GM12878 (cell line): Measurements from ENCODE around the gene TXNRD1. TPM values are rescaled to one million over a fixed set of nuclear protein-coding genes. Genes with fewer than 3 reads are reported as not detected.
A peak's percentile ranks its signal among the peaks of the same experiment; 100 is the strongest.

ENCODE experiments used
- ATAC-seq: fragments of 200-7000 bp; cut with Tn5 transposase; 3 replicates; pipeline ENCODE4 v1.9.1; 2020; ENCODE audit warnings: mild to moderate bottlenecking, moderate library complexity
- BruUV-seq: library from RNA; stranded (reverse); fragments of 400-500 nt; replicated peaks from 2 replicates; lab custom pipeline; 2021; lab: Mats Ljungman, UMichigan
- CTCF ChIA-PET: fragments of 300-600 bp; sonication (Branson Sonifier 250); formaldehyde crosslinking; extraction: SDS; loops from one replicate; lab custom pipeline; 2021; ENCODE audit warnings: inconsistent platforms; lab: Yijun Ruan, JAX
- POLR2A ChIA-PET: fragments of 350-600 bp; formaldehyde crosslinking; extraction: SDS; loops from one replicate; lab custom pipeline; 2021; ENCODE audit warnings: inconsistent platforms; lab: Charles Lee
- RAD21 ChIA-PET: fragments of 300-600 bp; sonication (Branson Sonifier 250); formaldehyde crosslinking; loops from one replicate; lab custom pipeline; 2023; ENCODE audit warnings: antibody characterized with exemption; ENCODE audit not compliant: unreplicated experiment; lab: Charles Lee
- SMC1A ChIA-PET: fragments of 300-600 bp; sonication (Branson Sonifier 250); formaldehyde crosslinking; loops from one replicate; lab custom pipeline; 2023; ENCODE audit not compliant: unreplicated experiment, uncharacterized antibody; lab: Charles Lee
- DNase-seq: peaks from one replicate; pipeline ENCODE4 v3.0.0-alpha.2; 2011; ENCODE audit warnings: low read depth, low spot score
- FAIRE-seq: peaks from 3 replicates; lab custom pipeline; 2011; peaks lifted over from hg19 to GRCh38; lab: Jason Lieb, UNC
- H2AFZ ChIP-seq: 2 replicates; pipeline ENCODE4 v1.6.0; 2011; ENCODE audit warnings: low read depth, low read length, control low read depth; ENCODE audit not compliant: control insufficient read depth
- H3K27ac ChIP-seq: 2 replicates; pipeline ENCODE4 v1.5.1; 2011; ENCODE audit warnings: control low read depth; ENCODE audit not compliant: control insufficient read depth, insufficient read depth
- H3K27me3 ChIP-seq, 2 experiments: replicated peaks in 1 of 2; 2 replicates each; pipeline versions ENCODE4 v1.6.0 to v1.6.1; 2011; ENCODE audit warnings: low read length in 1 of 2; ENCODE audit not compliant: control insufficient read depth in 2 of 2, insufficient read depth in 2 of 2
- H3K36me3 ChIP-seq, 2 experiments: 2 replicates each; pipeline ENCODE4 v1.5.1; 2011; ENCODE audit warnings: low read length in 1 of 2; ENCODE audit not compliant: control insufficient read depth in 2 of 2, insufficient read depth in 2 of 2
- H3K4me1 ChIP-seq: 2 replicates; pipeline ENCODE4 v1.6.1; 2011; ENCODE audit warnings: mild to moderate bottlenecking, low read length, moderate library complexity, mixed read lengths; ENCODE audit not compliant: control insufficient read depth, insufficient read depth
- H3K4me2 ChIP-seq: 2 replicates; pipeline ENCODE4 v1.6.0; 2011; ENCODE audit warnings: control low read depth; ENCODE audit not compliant: control insufficient read depth, insufficient read depth
- H3K4me3 ChIP-seq: fragments of 200-600 bp; sonication (generic); 2 replicates; pipeline ENCODE4 v1.5.1; 2016
- H3K79me2 ChIP-seq: 2 replicates; pipeline ENCODE4 v1.6.0; 2011; ENCODE audit warnings: low read length; ENCODE audit not compliant: control insufficient read depth, insufficient read depth
- H3K9ac ChIP-seq: 2 replicates; pipeline ENCODE4 v1.8.0; 2011; ENCODE audit warnings: low read length, control low read depth, mixed read lengths; ENCODE audit not compliant: control insufficient read depth, insufficient read depth
- H3K9me3 ChIP-seq: replicated peaks from 3 replicates; pipeline ENCODE4 v1.5.1; 2011; ENCODE audit warnings: mild to moderate bottlenecking, low read length; ENCODE audit not compliant: control insufficient read depth, insufficient read depth
- H4K20me1 ChIP-seq: 2 replicates; pipeline ENCODE4 v1.6.0; 2011; ENCODE audit not compliant: control insufficient read depth, insufficient read depth
- BHLHE40 ChIP-seq, 2 experiments: fragments of 450-650 bp in 1 of 2; IDR thresholded peaks; 2 replicates each; pipeline ENCODE4 v1.6.1; 2011 to 2017; ENCODE audit warnings: low read depth in 2 of 2, borderline replicate concordance in 1 of 2, improper control_type of control experiment in 1 of 2, low read length in 1 of 2, mild to moderate bottlenecking in 1 of 2
- BRCA1 ChIP-seq: IDR thresholded peaks from 2 replicates; pipeline ENCODE4 v1.6.1; 2011; ENCODE audit warnings: low read depth, low read length, improper control_type of control experiment
- CEBPB ChIP-seq, 2 experiments: fragments of 150-350 bp in 1 of 2; IDR thresholded peaks; 2 replicates each; pipeline ENCODE4 v1.6.1; 2012 to 2014; ENCODE audit warnings: low read depth in 2 of 2, low read length in 2 of 2, borderline replicate concordance in 1 of 2, inconsistent platforms in 1 of 2
- EED ChIP-seq: sonication (generic); IDR thresholded peaks from 2 replicates; pipeline ENCODE4 v1.6.1; 2016; ENCODE audit warnings: antibody characterized with exemption, low read depth
- FOXK2 ChIP-seq: fragments of 450-650 bp; IDR thresholded peaks from 2 replicates; pipeline ENCODE4 v1.6.1; 2017; ENCODE audit warnings: mild to moderate bottlenecking, moderate library complexity
- HDGF ChIP-seq: fragments of 450-650 bp; IDR thresholded peaks from 2 replicates; pipeline ENCODE4 v1.6.1; 2016; ENCODE audit warnings: antibody characterized with exemption
- MYB ChIP-seq: fragments of 150-350 bp; IDR thresholded peaks from 2 replicates; pipeline ENCODE4 v1.6.1; 2014; ENCODE audit warnings: mild to moderate bottlenecking, low read depth, low read length, borderline replicate concordance
- RAD51 ChIP-seq: fragments of 450-650 bp; IDR thresholded peaks from 2 replicates; pipeline ENCODE4 v1.6.1; 2016; ENCODE audit warnings: moderate library complexity, mild to moderate bottlenecking, inconsistent platforms
- RELA ChIP-seq: fragments of 450-650 bp; IDR thresholded peaks from 2 replicates; pipeline ENCODE4 v1.8.0; 2014; ENCODE audit warnings: borderline replicate concordance; ENCODE audit not compliant: partially characterized antibody
- SP1 ChIP-seq: IDR thresholded peaks from one replicate; pipeline ENCODE4 v1.6.1; 2011; ENCODE audit warnings: low read depth, low read length
- SPI1 ChIP-seq: IDR thresholded peaks from 2 replicates; pipeline ENCODE4 v1.6.1; 2011; ENCODE audit warnings: low read depth, mild to moderate bottlenecking, low read length, moderate library complexity, borderline replicate concordance; ENCODE audit not compliant: insufficient read depth
- TBL1XR1 ChIP-seq: IDR thresholded peaks from 2 replicates; pipeline ENCODE4 v1.6.1; 2012; ENCODE audit warnings: low read depth, low read length, improper control_type of control experiment
- WGBS: methylation state at CpG from one replicate; pipeline ENCODE4 v1.1.6; 2016; ENCODE audit warnings: low lambda C conversion rate; ENCODE audit not compliant: insufficient replicate concordance, insufficient coverage; ENCODE audit errors: missing lambda C conversion rate; 5-methylcytosine and 5-hydroxymethylcytosine counted together
- in situ Hi-C: fragments of 300-500 bp; cut with MboI; formaldehyde crosslinking; loops from 9 replicates; pipeline ENCODE4 v1.14.3; 2018; ENCODE audit warnings: mixed read lengths
- intact Hi-C: fragments of 100-400 bp; cut with micrococcal nuclease; formaldehyde crosslinking; loops from one replicate; pipeline ENCODE4 v1.14.2; 2022; ENCODE audit not compliant: unreplicated experiment
- polyA plus RNA-seq, 11 experiments: library from polyadenylated mRNA; depleted of rRNA in 4 of 11; unstranded in 6 of 11; stranded (reverse) in 5 of 11; fragments of >200 nt; fragmentation: Nextera tagmentation in 4 of 11; fragmentation: Illumina TruSeq in 1 of 11; extraction: Ambion mirVana in 4 of 11; extraction: Trizol in 1 of 11; gene quantifications; 1 replicate in 1 of 11; 2 replicates in 10 of 11; pipeline versions ENCODE4 v1.2.1 to v1.2.3, GENCODE V29; 2011 to 2016; ENCODE audit warnings: inconsistent platforms in 2 of 11, missing spikeins in 2 of 11, low read depth in 1 of 11
- total RNA-seq, 4 experiments: library from RNA; depleted of rRNA in 3 of 4; stranded (reverse); fragments of >200 nt in 3 of 4; fragmentation: Illumina TruSeq in 1 of 4; extraction: Trizol in 1 of 4; gene quantifications; 2 replicates each; pipeline versions ENCODE4 v1.2.1 to v1.2.3, GENCODE V29; 2013 to 2021
- TF ChIP-seq, protein P1 (sequence below): fragments of 450-650 bp; IDR thresholded peaks from 2 replicates; pipeline ENCODE4 v1.6.1; 2017; ENCODE audit warnings: mild to moderate bottlenecking
- TF ChIP-seq, protein P2 (sequence below): fragments of 450-650 bp; formaldehyde crosslinking; IDR thresholded peaks from 2 replicates; pipeline ENCODE4 v1.4.0; 2022; ENCODE audit warnings: mild to moderate bottlenecking, moderate library complexity

TXNRD1 gene
- total and polyA plus RNA-seq, 10 of the 15 experiments (the other 5 are each of a cell fraction or from before 2014, with no cell fraction given), result 52.6 to 84.6 (median 67.8) TPM

DNA sequence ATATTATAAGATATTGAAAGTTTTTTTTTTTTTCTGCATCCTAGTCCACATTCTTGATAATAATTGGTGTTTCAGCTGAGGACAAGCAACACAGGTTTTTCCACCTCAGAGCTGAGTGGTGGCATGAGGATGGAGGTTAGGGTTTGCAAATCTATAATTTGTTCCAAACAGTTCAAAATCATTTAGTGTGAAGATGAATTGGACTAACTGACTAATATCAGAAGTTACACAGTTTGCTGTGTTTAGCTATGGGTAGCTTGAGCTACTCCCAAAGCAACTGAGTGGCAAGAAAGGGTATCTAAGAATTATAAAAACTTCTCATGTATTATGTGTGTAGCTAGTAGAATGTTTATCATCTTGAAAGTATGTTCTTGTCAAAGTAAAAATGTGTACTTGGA lies 105.0 kb downstream of the TXNRD1 start:
- ChIA-PET RAD21 (interaction anchor here (0.6 to 0.9 kb wide), 2 partner anchors 32 to 712 kb away, joined by 3 to 4 read pairs; no protein-coding TSS in a partner anchor), POLR2A (interaction anchor here (0.6 to 0.7 kb wide), 2 partner anchors 46 to 510 kb away, joined by 3 read pairs; no protein-coding TSS in a partner anchor), SMC1A (interaction anchor here (0.6 to 1.0 kb wide), 4 partner anchors 78 to 227 kb away, joined by 3 read pairs; no protein-coding TSS in a partner anchor), CTCF (interaction anchor here (0.6 to 0.8 kb wide), 3 partner anchors 30 to 100 kb away, joined by 3 read pairs; no protein-coding TSS in a partner anchor)
- Histone ChIP-seq H3K36me3 (peaks cover 11 to 31% of the 10 kb centered on the region in 2 experiments), H4K20me1 (no peaks in the 10 kb centered on the region), H3K27me3 (no peaks in the 10 kb centered on the region), H3K79me2 (no peaks in the 10 kb centered on the region), H2AFZ (no peak overlapping the region), H3K4me3 (no peak overlapping the region), H3K4me1 (no peaks in the 10 kb centered on the region), H3K27ac (no peak overlapping the region), H3K4me2 (no peak overlapping the region), H3K9ac (no peak overlapping the region), H3K9me3 (no peaks in the 10 kb centered on the region)
- DNase-seq, result no peak
- TF ChIP-seq BHLHE40 (IDR thresholded peaks at IDR 0.05; ENCODE audit: borderline replicate concordance in 1 of 2, low read depth in 2 of 2, low read length in 1 of 2) (no peak), RAD51 (no peak), SP1 (no peak), CEBPB (IDR thresholded peaks at IDR 0.05; ENCODE audit: borderline replicate concordance in 1 of 2, low read depth in 2 of 2, low read length in 2 of 2) (no peak), TBL1XR1 (no peak), HDGF (no peak)
- no peak for FAIRE-seq
- in situ Hi-C loops (no loop called here), intact Hi-C loops (no loop called here)
- BruUV-seq, result no TSS peak
- no peak for ATAC-seq

DNA sequence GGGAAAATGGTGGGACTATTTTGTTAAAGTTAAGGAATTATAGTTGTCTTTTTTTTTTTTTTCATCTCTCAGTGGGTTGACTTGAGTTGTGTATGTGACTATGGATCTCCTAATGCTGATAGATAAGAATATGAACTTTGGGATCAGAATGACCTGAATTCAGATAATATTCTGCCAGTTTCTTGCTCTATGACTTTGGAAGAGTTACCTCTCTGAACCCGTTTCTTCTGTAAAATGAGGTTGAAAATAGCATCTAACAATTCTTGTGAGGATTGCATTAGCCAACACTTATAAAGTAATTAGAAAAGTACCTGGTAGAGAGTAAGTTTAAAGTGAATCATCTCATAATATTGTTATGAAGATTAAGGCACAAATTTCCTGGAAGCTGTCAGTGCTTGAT lies 106.4 kb downstream of the TXNRD1 start:
- CTCF ChIA-PET, result no interaction called here
- no peak for TF ChIP-seq FOXK2
- no peak for TF ChIP-seq BRCA1
- TF ChIP-seq, protein P1, sequence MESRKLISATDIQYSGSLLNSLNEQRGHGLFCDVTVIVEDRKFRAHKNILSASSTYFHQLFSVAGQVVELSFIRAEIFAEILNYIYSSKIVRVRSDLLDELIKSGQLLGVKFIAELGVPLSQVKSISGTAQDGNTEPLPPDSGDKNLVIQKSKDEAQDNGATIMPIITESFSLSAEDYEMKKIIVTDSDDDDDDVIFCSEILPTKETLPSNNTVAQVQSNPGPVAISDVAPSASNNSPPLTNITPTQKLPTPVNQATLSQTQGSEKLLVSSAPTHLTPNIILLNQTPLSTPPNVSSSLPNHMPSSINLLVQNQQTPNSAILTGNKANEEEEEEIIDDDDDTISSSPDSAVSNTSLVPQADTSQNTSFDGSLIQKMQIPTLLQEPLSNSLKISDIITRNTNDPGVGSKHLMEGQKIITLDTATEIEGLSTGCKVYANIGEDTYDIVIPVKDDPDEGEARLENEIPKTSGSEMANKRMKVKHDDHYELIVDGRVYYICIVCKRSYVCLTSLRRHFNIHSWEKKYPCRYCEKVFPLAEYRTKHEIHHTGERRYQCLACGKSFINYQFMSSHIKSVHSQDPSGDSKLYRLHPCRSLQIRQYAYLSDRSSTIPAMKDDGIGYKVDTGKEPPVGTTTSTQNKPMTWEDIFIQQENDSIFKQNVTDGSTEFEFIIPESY, result no peak
- TF ChIP-seq, protein P2, sequence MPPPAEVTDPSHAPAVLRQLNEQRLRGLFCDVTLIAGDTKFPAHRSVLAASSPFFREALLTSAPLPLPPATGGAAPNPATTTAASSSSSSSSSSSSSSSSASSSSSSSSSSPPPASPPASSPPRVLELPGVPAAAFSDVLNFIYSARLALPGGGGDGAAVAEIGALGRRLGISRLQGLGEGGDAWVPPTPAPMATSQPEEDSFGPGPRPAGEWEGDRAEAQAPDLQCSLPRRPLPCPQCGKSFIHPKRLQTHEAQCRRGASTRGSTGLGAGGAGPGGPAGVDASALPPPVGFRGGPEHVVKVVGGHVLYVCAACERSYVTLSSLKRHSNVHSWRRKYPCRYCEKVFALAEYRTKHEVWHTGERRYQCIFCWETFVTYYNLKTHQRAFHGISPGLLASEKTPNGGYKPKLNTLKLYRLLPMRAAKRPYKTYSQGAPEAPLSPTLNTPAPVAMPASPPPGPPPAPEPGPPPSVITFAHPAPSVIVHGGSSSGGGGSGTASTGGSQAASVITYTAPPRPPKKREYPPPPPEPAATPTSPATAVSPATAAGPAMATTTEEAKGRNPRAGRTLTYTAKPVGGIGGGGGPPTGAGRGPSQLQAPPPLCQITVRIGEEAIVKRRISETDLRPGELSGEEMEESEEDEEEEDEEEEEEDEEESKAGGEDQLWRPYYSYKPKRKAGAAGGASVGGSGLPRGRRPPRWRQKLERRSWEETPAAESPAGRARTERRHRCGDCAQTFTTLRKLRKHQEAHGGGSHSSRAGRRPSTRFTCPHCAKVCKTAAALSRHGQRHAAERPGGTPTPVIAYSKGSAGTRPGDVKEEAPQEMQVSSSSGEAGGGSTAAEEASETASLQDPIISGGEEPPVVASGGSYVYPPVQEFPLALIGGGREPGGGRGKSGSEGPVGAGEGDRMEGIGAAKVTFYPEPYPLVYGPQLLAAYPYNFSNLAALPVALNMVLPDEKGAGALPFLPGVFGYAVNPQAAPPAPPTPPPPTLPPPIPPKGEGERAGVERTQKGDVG, result no peak
- no peak for TF ChIP-seq MYB
- no peak for TF ChIP-seq SPI1
- no peak for TF ChIP-seq EED
- TF ChIP-seq RELA, result no peak

More for the DNA sequence above, 106.4 kb downstream of the TXNRD1 start:
- Histone ChIP-seq H3K4me3 (no peak overlapping the region), H2AFZ (no peak overlapping the region), H3K79me2 (no peaks in the 10 kb centered on the region), H3K27me3 (no peaks in the 10 kb centered on the region), H3K4me1 (no peaks in the 10 kb centered on the region), H3K9ac (no peak overlapping the region), H4K20me1 (no peaks in the 10 kb centered on the region), H3K9me3 (no peaks in the 10 kb centered on the region), H3K27ac (no peak overlapping the region), H3K36me3 (peaks cover 10 to 31% of the 10 kb centered on the region in 2 experiments), H3K4me2 (no peak overlapping the region)
- POLR2A ChIA-PET, result interaction anchor here (0.5 to 0.6 kb wide), 3 partner anchors 101 to 213 kb away, joined by 3 read pairs; no protein-coding TSS in a partner anchor
- FAIRE-seq (no peak), DNase-seq (no peak), ATAC-seq (no peak)
- in situ Hi-C loops, result no loop called here
- 50% methylated on average over 1 of the region's 1 CpG for WGBS
- SMC1A ChIA-PET, result interaction anchor here (0.7 kb wide), 1 partner anchor 138 kb away, joined by 3 read pairs; no protein-coding TSS in a partner anchor
- RAD21 ChIA-PET, result no interaction called here
- intact Hi-C loops, result no loop called here
- TSS peak; percentile 29 for BruUV-seq
